Ovary (tissue), 3 donors: ENCODE results near the gene PLPPR5.

Source experiments
- EP300 ChIP-seq: sonication (generic); formaldehyde crosslinking; IDR thresholded peaks from one replicate; pipeline ENCODE4 v1.6.1; 2017; ENCODE audit warnings: antibody characterized with exemption
- POLR2A ChIP-seq: fragments of 450-650 bp; IDR thresholded peaks from one replicate; pipeline ENCODE4 v1.6.1; 2017; ENCODE audit warnings: antibody characterized with exemption, mild to moderate bottlenecking, moderate library complexity
- TF ChIP-seq, protein P1 (sequence below), 3 donors: fragments of 450-650 bp in 2 of 3; fragments of 200-600 bp in 1 of 3; IDR thresholded peaks; one replicate each; pipeline versions ENCODE4 v1.5.1 to v1.8.0; 2016 to 2022; ENCODE audit warnings: antibody characterized with exemption in 3 of 3, mild to moderate bottlenecking in 1 of 3
- donor health status: DM: no; HTN: no; CAD: no.

DNA sequence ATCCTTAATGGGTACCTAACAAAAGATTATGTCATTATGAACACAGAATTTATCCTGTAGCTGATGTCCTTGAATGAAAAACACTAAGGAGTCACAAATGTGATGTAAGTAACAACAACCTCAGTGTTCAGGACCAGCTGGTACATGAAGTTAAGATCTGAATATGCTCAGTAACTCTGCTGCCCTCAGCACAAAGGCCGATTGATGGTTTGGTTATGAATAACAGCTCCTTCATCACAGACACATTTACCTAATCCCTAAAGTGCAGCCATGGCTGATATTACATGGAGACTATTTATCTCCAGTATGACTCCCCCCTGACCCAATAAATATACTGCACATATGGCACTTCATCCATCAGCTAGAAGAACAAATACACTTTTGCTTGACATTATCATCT lies 75.2 kb downstream of the PLPPR5 start:
- TF ChIP-seq, protein P1, sequence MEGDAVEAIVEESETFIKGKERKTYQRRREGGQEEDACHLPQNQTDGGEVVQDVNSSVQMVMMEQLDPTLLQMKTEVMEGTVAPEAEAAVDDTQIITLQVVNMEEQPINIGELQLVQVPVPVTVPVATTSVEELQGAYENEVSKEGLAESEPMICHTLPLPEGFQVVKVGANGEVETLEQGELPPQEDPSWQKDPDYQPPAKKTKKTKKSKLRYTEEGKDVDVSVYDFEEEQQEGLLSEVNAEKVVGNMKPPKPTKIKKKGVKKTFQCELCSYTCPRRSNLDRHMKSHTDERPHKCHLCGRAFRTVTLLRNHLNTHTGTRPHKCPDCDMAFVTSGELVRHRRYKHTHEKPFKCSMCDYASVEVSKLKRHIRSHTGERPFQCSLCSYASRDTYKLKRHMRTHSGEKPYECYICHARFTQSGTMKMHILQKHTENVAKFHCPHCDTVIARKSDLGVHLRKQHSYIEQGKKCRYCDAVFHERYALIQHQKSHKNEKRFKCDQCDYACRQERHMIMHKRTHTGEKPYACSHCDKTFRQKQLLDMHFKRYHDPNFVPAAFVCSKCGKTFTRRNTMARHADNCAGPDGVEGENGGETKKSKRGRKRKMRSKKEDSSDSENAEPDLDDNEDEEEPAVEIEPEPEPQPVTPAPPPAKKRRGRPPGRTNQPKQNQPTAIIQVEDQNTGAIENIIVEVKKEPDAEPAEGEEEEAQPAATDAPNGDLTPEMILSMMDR (IDR thresholded peaks at IDR 0.05) = no peak
- TF ChIP-seq POLR2A (no peak), EP300 (no peak)
